GM12878 (cell line): ENCODE measurements around the gene SH2D7. TPM values are rescaled to one million over a fixed set of nuclear protein-coding genes. Genes with fewer than 3 reads are reported as not detected.

Source experiments
- IRF4 ChIP-seq: IDR thresholded peaks from 2 replicates; pipeline ENCODE4 v1.6.1; 2011; ENCODE audit warnings: low read depth, low read length
- NRF1 ChIP-seq: conservative IDR thresholded peaks from 2 replicates; pipeline ENCODE4 v1.6.1; 2011; ENCODE audit warnings: mild to moderate bottlenecking, low read depth, low read length, improper control_type of control experiment
- POLR2AphosphoS2 ChIP-seq: IDR thresholded peaks from 2 replicates; pipeline ENCODE4 v1.6.1; 2011; ENCODE audit warnings: low read depth, mild to moderate bottlenecking, low read length, improper control_type of control experiment, moderate library complexity
- POLR2AphosphoS5 ChIP-seq: IDR thresholded peaks from 2 replicates; pipeline ENCODE4 v1.6.1; 2011; ENCODE audit warnings: mild to moderate bottlenecking, low read length, inconsistent platforms
- SPI1 ChIP-seq: IDR thresholded peaks from 2 replicates; pipeline ENCODE4 v1.6.1; 2011; ENCODE audit warnings: low read depth, mild to moderate bottlenecking, low read length, moderate library complexity, borderline replicate concordance; ENCODE audit not compliant: insufficient read depth
- TBL1XR1 ChIP-seq: IDR thresholded peaks from 2 replicates; pipeline ENCODE4 v1.6.1; 2012; ENCODE audit warnings: low read depth, low read length, improper control_type of control experiment
- TCF3 ChIP-seq: IDR thresholded peaks from 2 replicates; pipeline ENCODE4 v1.6.1; 2012; ENCODE audit warnings: low read depth, mild to moderate bottlenecking, low read length, borderline replicate concordance; ENCODE audit not compliant: insufficient read depth
- YY1 ChIP-seq: IDR thresholded peaks from 2 replicates; pipeline ENCODE4 v1.6.1; 2011; ENCODE audit warnings: low read depth, mild to moderate bottlenecking, low read length
- polyA plus RNA-seq, 11 experiments: library from polyadenylated mRNA; depleted of rRNA in 4 of 11; unstranded in 6 of 11; stranded (reverse) in 5 of 11; fragments of >200 nt; fragmentation: Nextera tagmentation in 4 of 11; fragmentation: Illumina TruSeq in 1 of 11; extraction: Ambion mirVana in 4 of 11; extraction: Trizol in 1 of 11; gene quantifications; 1 replicate in 1 of 11; 2 replicates in 10 of 11; pipeline versions ENCODE4 v1.2.1 to v1.2.3, GENCODE V29; 2011 to 2016; ENCODE audit warnings: inconsistent platforms in 2 of 11, missing spikeins in 2 of 11, low read depth in 1 of 11
- total RNA-seq, 4 experiments: library from RNA; depleted of rRNA in 3 of 4; stranded (reverse); fragments of >200 nt in 3 of 4; fragmentation: Illumina TruSeq in 1 of 4; extraction: Trizol in 1 of 4; gene quantifications; 2 replicates each; pipeline versions ENCODE4 v1.2.1 to v1.2.3, GENCODE V29; 2013 to 2021
- TF ChIP-seq, protein P1 (sequence below): IDR thresholded peaks from 2 replicates; pipeline ENCODE4 v1.6.1; 2011; ENCODE audit warnings: low read depth, mild to moderate bottlenecking, low read length, moderate library complexity, borderline replicate concordance; ENCODE audit errors: extremely low read depth
- TF ChIP-seq, protein P2 (sequence below): fragments of 450-650 bp; IDR thresholded peaks from 2 replicates; pipeline ENCODE4 v1.6.1; 2017; ENCODE audit warnings: mild to moderate bottlenecking
- TF ChIP-seq, protein P3 (sequence below): fragments of 450-650 bp; formaldehyde crosslinking; IDR thresholded peaks from 2 replicates; pipeline ENCODE4 v1.4.0; 2022; ENCODE audit warnings: mild to moderate bottlenecking, moderate library complexity
- TF ChIP-seq, protein P4 (sequence below): IDR thresholded peaks from 2 replicates; pipeline ENCODE4 v1.6.1; 2011; ENCODE audit warnings: low read depth, low read length, improper control_type of control experiment, borderline replicate concordance
- TF ChIP-seq, protein P5 (sequence below): IDR thresholded peaks from 2 replicates; pipeline ENCODE4 v1.6.1; 2012; ENCODE audit warnings: low read length, inconsistent platforms
- TF ChIP-seq, protein P6 (sequence below): fragments of 450-650 bp; IDR thresholded peaks from 2 replicates; pipeline ENCODE4 v1.6.1; 2018; ENCODE audit warnings: borderline replicate concordance, mild to moderate bottlenecking; ENCODE audit not compliant: partially characterized antibody
- TF ChIP-seq, protein P7 (sequence below): IDR thresholded peaks from 2 replicates; pipeline ENCODE4 v1.6.1; 2011; ENCODE audit warnings: mild to moderate bottlenecking, low read depth, low read length, moderate library complexity; ENCODE audit not compliant: insufficient replicate concordance

SH2D7 gene
- total and polyA plus RNA-seq, 10 of the 15 experiments (the other 5 are each of a cell fraction or from before 2014, with no cell fraction given) = 0.04 to 0.06 TPM; not detected in 8

DNA sequence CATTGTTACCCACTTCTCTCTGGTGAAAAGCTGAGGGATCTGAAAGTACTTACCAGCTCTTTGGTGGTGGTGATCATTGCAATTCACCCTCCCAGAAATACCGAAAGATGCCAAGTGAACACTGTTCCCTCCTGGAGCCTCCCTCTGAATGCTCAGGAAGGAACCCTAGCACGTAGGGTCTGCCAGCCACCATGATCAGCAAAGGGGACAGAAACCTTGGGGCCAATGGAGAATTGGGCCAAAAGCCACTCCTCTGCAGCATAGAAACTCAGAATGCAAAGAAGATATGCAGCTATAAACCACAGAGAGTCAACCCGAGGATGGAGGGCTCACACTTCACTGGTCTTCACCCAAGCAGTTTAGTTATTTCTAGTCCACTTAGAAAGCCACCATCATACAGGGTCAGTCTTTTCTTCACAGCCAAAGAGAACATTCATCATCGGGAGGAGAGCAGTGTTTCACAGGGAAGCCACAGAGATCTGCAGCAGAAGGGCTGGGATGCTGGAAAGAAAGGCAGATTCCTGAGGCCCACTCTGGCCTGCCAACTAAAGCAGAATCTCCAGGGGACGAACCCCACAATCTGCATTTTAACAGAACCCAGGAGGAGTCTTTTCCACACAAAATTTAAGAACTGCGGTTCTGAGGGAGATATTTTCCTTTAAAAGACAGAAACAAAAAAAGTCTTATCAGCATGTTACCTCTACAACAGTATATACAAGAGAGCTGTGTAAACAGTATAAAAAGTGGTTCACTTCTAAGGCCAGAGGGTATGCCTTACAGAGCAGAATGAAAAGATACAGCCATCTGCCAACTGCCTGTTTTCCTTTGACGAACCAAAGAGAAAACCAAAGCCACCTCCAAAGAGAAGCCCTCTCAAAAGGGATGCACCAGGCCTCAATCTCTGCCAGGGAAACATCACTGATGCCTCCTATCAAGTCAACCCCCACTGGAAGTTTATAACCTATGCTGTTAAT, 26.1 kb upstream of the SH2D7 start (continued):
- TF ChIP-seq, protein P1, sequence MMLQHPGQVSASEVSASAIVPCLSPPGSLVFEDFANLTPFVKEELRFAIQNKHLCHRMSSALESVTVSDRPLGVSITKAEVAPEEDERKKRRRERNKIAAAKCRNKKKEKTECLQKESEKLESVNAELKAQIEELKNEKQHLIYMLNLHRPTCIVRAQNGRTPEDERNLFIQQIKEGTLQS = no peak
- TF ChIP-seq YY1 (peak; percentile 76), POLR2AphosphoS5 (peak; percentile 62), IRF4 (peak; percentile 61), TBL1XR1 (peak; percentile 69; the same call in 1 of the 2 replicates), POLR2AphosphoS2 (no peak), SPI1 (no peak), NRF1 (no peak), TCF3 (no peak)
- TF ChIP-seq, protein P2, sequence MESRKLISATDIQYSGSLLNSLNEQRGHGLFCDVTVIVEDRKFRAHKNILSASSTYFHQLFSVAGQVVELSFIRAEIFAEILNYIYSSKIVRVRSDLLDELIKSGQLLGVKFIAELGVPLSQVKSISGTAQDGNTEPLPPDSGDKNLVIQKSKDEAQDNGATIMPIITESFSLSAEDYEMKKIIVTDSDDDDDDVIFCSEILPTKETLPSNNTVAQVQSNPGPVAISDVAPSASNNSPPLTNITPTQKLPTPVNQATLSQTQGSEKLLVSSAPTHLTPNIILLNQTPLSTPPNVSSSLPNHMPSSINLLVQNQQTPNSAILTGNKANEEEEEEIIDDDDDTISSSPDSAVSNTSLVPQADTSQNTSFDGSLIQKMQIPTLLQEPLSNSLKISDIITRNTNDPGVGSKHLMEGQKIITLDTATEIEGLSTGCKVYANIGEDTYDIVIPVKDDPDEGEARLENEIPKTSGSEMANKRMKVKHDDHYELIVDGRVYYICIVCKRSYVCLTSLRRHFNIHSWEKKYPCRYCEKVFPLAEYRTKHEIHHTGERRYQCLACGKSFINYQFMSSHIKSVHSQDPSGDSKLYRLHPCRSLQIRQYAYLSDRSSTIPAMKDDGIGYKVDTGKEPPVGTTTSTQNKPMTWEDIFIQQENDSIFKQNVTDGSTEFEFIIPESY = no peak
- TF ChIP-seq, protein P3, sequence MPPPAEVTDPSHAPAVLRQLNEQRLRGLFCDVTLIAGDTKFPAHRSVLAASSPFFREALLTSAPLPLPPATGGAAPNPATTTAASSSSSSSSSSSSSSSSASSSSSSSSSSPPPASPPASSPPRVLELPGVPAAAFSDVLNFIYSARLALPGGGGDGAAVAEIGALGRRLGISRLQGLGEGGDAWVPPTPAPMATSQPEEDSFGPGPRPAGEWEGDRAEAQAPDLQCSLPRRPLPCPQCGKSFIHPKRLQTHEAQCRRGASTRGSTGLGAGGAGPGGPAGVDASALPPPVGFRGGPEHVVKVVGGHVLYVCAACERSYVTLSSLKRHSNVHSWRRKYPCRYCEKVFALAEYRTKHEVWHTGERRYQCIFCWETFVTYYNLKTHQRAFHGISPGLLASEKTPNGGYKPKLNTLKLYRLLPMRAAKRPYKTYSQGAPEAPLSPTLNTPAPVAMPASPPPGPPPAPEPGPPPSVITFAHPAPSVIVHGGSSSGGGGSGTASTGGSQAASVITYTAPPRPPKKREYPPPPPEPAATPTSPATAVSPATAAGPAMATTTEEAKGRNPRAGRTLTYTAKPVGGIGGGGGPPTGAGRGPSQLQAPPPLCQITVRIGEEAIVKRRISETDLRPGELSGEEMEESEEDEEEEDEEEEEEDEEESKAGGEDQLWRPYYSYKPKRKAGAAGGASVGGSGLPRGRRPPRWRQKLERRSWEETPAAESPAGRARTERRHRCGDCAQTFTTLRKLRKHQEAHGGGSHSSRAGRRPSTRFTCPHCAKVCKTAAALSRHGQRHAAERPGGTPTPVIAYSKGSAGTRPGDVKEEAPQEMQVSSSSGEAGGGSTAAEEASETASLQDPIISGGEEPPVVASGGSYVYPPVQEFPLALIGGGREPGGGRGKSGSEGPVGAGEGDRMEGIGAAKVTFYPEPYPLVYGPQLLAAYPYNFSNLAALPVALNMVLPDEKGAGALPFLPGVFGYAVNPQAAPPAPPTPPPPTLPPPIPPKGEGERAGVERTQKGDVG (CRISPR knock-in tag) = no peak
- TF ChIP-seq, protein P4, sequence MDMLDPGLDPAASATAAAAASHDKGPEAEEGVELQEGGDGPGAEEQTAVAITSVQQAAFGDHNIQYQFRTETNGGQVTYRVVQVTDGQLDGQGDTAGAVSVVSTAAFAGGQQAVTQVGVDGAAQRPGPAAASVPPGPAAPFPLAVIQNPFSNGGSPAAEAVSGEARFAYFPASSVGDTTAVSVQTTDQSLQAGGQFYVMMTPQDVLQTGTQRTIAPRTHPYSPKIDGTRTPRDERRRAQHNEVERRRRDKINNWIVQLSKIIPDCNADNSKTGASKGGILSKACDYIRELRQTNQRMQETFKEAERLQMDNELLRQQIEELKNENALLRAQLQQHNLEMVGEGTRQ = no peak
- TF ChIP-seq, protein P5, sequence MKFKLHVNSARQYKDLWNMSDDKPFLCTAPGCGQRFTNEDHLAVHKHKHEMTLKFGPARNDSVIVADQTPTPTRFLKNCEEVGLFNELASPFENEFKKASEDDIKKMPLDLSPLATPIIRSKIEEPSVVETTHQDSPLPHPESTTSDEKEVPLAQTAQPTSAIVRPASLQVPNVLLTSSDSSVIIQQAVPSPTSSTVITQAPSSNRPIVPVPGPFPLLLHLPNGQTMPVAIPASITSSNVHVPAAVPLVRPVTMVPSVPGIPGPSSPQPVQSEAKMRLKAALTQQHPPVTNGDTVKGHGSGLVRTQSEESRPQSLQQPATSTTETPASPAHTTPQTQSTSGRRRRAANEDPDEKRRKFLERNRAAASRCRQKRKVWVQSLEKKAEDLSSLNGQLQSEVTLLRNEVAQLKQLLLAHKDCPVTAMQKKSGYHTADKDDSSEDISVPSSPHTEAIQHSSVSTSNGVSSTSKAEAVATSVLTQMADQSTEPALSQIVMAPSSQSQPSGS = no peak
- TF ChIP-seq, protein P6, sequence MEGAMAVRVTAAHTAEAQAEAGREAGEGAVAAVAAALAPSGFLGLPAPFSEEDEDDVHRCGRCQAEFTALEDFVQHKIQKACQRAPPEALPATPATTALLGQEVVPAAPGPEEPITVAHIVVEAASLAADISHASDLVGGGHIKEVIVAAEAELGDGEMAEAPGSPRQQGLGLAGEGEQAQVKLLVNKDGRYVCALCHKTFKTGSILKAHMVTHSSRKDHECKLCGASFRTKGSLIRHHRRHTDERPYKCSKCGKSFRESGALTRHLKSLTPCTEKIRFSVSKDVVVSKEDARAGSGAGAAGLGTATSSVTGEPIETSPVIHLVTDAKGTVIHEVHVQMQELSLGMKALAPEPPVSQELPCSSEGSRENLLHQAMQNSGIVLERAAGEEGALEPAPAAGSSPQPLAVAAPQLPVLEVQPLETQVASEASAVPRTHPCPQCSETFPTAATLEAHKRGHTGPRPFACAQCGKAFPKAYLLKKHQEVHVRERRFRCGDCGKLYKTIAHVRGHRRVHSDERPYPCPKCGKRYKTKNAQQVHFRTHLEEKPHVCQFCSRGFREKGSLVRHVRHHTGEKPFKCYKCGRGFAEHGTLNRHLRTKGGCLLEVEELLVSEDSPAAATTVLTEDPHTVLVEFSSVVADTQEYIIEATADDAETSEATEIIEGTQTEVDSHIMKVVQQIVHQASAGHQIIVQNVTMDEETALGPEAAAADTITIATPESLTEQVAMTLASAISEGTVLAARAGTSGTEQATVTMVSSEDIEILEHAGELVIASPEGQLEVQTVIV = no peak
- TF ChIP-seq, protein P7, sequence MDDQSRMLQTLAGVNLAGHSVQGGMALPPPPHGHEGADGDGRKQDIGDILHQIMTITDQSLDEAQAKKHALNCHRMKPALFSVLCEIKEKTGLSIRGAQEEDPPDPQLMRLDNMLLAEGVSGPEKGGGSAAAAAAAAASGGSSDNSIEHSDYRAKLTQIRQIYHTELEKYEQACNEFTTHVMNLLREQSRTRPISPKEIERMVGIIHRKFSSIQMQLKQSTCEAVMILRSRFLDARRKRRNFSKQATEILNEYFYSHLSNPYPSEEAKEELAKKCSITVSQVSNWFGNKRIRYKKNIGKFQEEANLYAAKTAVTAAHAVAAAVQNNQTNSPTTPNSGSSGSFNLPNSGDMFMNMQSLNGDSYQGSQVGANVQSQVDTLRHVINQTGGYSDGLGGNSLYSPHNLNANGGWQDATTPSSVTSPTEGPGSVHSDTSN = no peak
